Measurements from ENCODE around the gene HMGXB3.

HMGXB3 gene

GRCh38 chr5:150052956-150053712, 52.6 kb downstream of the HMGXB3 start:
- no peak for DNase-seq

- no peak for DNase-seq
Measured at GRCh38 chr5:150053713-150054392, 53.3 kb downstream of the HMGXB3 start.

- no peak for DNase-seq
Measured at GRCh38 chr5:150054569-150054968, 54.0 kb downstream of the HMGXB3 start.

GRCh38 chr5:150055326-150056074, 55.0 kb downstream of the HMGXB3 start:
- no peak for DNase-seq

- DNase-seq, result no peak
Measured at GRCh38 chr5:150056075-150056443, 55.5 kb downstream of the HMGXB3 start.

- DNase-seq, result no peak
Measured at GRCh38 chr5:150057052-150057451, 56.5 kb downstream of the HMGXB3 start.

GRCh38 chr5:150057511-150057910, 57.0 kb downstream of the HMGXB3 start:
- no peak for DNase-seq

GRCh38 chr5:150057996-150058395, 57.5 kb downstream of the HMGXB3 start:
- DNase-seq, result no peak

- DNase-seq, result no peak
Measured at GRCh38 chr5:150058480-150059126, 58.1 kb downstream of the HMGXB3 start.

- DNase-seq, result no peak
Measured at GRCh38 chr5:150059623-150060022, 59.1 kb downstream of the HMGXB3 start.

- no peak for DNase-seq
Measured at GRCh38 chr5:150060471-150060870, 59.9 kb downstream of the HMGXB3 start.

- no peak for DNase-seq
Measured at GRCh38 chr5:150061538-150061995, 61.0 kb downstream of the HMGXB3 start.

- DNase-seq, result no peak
Measured at GRCh38 chr5:150062216-150062922, 61.8 kb downstream of the HMGXB3 start.

GRCh38 chr5:150063638-150064037, 63.1 kb downstream of the HMGXB3 start:
- DNase-seq, result no peak

GRCh38 chr5:150064681-150065220, 64.2 kb downstream of the HMGXB3 start:
- no peak for DNase-seq

- no peak for DNase-seq
Measured at GRCh38 chr5:150065346-150065745, 64.8 kb downstream of the HMGXB3 start.

GRCh38 chr5:150065886-150066285, 65.3 kb downstream of the HMGXB3 start:
- DNase-seq, result no peak

GRCh38 chr5:150066436-150066835, 65.9 kb downstream of the HMGXB3 start:
- DNase-seq, result no peak

GRCh38 chr5:150066901-150067396, 66.4 kb downstream of the HMGXB3 start:
- no peak for DNase-seq

- DNase-seq, result no peak
Measured at GRCh38 chr5:150067405-150067960, 66.9 kb downstream of the HMGXB3 start.

GRCh38 chr5:150068071-150068470, 67.5 kb downstream of the HMGXB3 start:
- no peak for DNase-seq

- no peak for DNase-seq
Measured at GRCh38 chr5:150068472-150068871, 67.9 kb downstream of the HMGXB3 start.
